Naive thymus-derived CD4-positive, alpha-beta T cell (primary cell): ENCODE results near the gene TCF3. TPM values are rescaled to one million over a fixed set of nuclear protein-coding genes. Genes with fewer than 3 reads are reported as not detected.

Experiments used
- ATAC-seq: fragments of 150-1000 bp; cut with Tn5 transposase; 2 replicates; pipeline ENCODE4 v1.10.0; 2021; ENCODE audit warnings: mild to moderate bottlenecking, moderate library complexity
- CTCF ChIA-PET: fragments of 350-600 bp; sonication (Branson Sonifier 250); formaldehyde crosslinking; loops from one replicate; lab custom pipeline; 2021; ENCODE audit warnings: antibody characterized with exemption; lab: Charles Lee
- POLR2A ChIA-PET: fragments of 350-600 bp; sonication (Branson Sonifier 250); formaldehyde crosslinking; loops from one replicate; lab custom pipeline; 2021; ENCODE audit warnings: antibody characterized with exemption, inconsistent platforms; lab: Charles Lee
- DNase-seq, 9 donors: peaks; one replicate each; pipeline versions ENCODE4 v3.0.0 to v3.0.0-alpha.2; 2020 to 2022; ENCODE audit warnings: mixed read lengths in 1 of 9
- H3K27ac ChIP-seq: one replicate; pipeline ENCODE4 v1.7.0; 2013; ENCODE audit warnings: mild to moderate bottlenecking, low read depth, low read length, moderate library complexity
- H3K27me3 ChIP-seq, 2 donors: one replicate each; pipeline ENCODE4 v1.7.0; 2013; ENCODE audit warnings: low read length in 2 of 2, mild to moderate bottlenecking in 2 of 2, moderate library complexity in 2 of 2; ENCODE audit not compliant: control insufficient read depth in 2 of 2, insufficient read depth in 2 of 2
- H3K36me3 ChIP-seq, 3 experiments: 1 replicate in 2 of 3; 2 replicates in 1 of 3; pipeline ENCODE4 v1.7.0; 2013; ENCODE audit warnings: low read length in 3 of 3, mild to moderate bottlenecking in 3 of 3, moderate library complexity in 1 of 3; ENCODE audit not compliant: insufficient read depth in 3 of 3, control insufficient read depth in 2 of 3
- H3K4me1 ChIP-seq, 2 donors: one replicate each; pipeline ENCODE4 v1.7.0; 2013; ENCODE audit warnings: low read length in 2 of 2, mild to moderate bottlenecking in 2 of 2, moderate library complexity in 1 of 2; ENCODE audit not compliant: control insufficient read depth in 2 of 2, insufficient read depth in 2 of 2
- H3K4me3 ChIP-seq: 2 replicates; pipeline ENCODE4 v1.7.0; 2013; ENCODE audit warnings: mild to moderate bottlenecking, low read length
- H3K9me3 ChIP-seq, 3 experiments: 1 replicate in 2 of 3; 2 replicates in 1 of 3; pipeline ENCODE4 v1.7.0; 2013; ENCODE audit warnings: low read length in 3 of 3; ENCODE audit not compliant: control insufficient read depth in 2 of 3
- H3K27ac Mint-ChIP-seq, 9 donors: one replicate each; pipeline ENCODE4 v1.8.0; 2020 to 2022; ENCODE audit warnings: mixed read lengths in 9 of 9, mild to moderate bottlenecking in 8 of 9, moderate library complexity in 5 of 9, inconsistent platforms in 2 of 9
- H3K27me3 Mint-ChIP-seq, 5 donors: one replicate each; pipeline ENCODE4 v1.8.0; 2021 to 2022; ENCODE audit warnings: mixed read lengths in 5 of 5, mild to moderate bottlenecking in 1 of 5
- H3K36me3 Mint-ChIP-seq, 5 donors: one replicate each; pipeline ENCODE4 v1.8.0; 2020 to 2022; ENCODE audit warnings: mixed read lengths in 5 of 5, mild to moderate bottlenecking in 3 of 5, inconsistent platforms in 1 of 5
- H3K4me1 Mint-ChIP-seq, 7 donors: one replicate each; pipeline ENCODE4 v1.8.0; 2020 to 2022; ENCODE audit warnings: mixed read lengths in 7 of 7, mild to moderate bottlenecking in 3 of 7, inconsistent platforms in 1 of 7
- H3K4me3 Mint-ChIP-seq, 10 donors: one replicate each; pipeline ENCODE4 v1.8.0; 2020 to 2022; ENCODE audit warnings: mild to moderate bottlenecking in 10 of 10, mixed read lengths in 10 of 10, moderate library complexity in 6 of 10, inconsistent platforms in 2 of 10
- H3K9me3 Mint-ChIP-seq, 11 donors: one replicate each; pipeline ENCODE4 v1.8.0; 2020 to 2022; ENCODE audit warnings: mixed read lengths in 11 of 11, mild to moderate bottlenecking in 4 of 11, inconsistent platforms in 1 of 11, moderate library complexity in 1 of 11
- intact Hi-C, 2 donors: fragments of 100-400 bp; cut with micrococcal nuclease; formaldehyde crosslinking; loops; one replicate each; pipeline ENCODE4 v1.15.1; 2023
- polyA plus RNA-seq, 2 donors: library from polyadenylated mRNA; unstranded; fragments of 300-500 nt; fragmentation: Illumina TruSeq; gene quantifications; one replicate each; pipeline ENCODE4 v1.2.3, GENCODE V29; 2021
- total RNA-seq, 6 experiments: library from RNA in 5 of 6; stranded (reverse) in 5 of 6; gene quantifications; 1 replicate in 5 of 6; 2 replicates in 1 of 6; pipeline ENCODE4 v1.2.3 and lab custom pipeline; 2021 to 2026

Gene TCF3
- total and polyA plus RNA-seq, 7 experiments from 2014 or later: 5.8 to 83.6 (median 72.1) TPM

GRCh38 chr19:1629256-1629808 lies 23.1 kb downstream of the TCF3 start:
- ATAC-seq (no peak), DNase-seq (no peak)
- Histone ChIP-seq H3K9me3 (no peaks in the 10 kb centered on the region), H3K27ac (no peak overlapping the region), H3K4me1 (no peaks in the 10 kb centered on the region), H3K27me3 (no peaks in the 10 kb centered on the region), H3K36me3 (peaks cover 0 to 69% (median 0%) of the 10 kb centered on the region in 3 experiments), H3K4me3 (no peak overlapping the region)
- CTCF ChIA-PET: no interaction called here
- peaks cover 0 to 7% (median 0%) of the 10 kb centered on the region in 5 donors for H3K36me3 Mint-ChIP-seq
- no peak overlapping the region for H3K4me3 Mint-ChIP-seq
- H3K4me1 Mint-ChIP-seq: peaks cover 0 to 6% (median 3%) of the 10 kb centered on the region in 7 donors
- no peaks in the 10 kb centered on the region for H3K9me3 Mint-ChIP-seq
- no peaks in the 10 kb centered on the region for H3K27me3 Mint-ChIP-seq
- H3K27ac Mint-ChIP-seq: no peak overlapping the region
- POLR2A ChIA-PET: no interaction called here
- intact Hi-C loops: no loop called here

- H3K4me1 Mint-ChIP-seq: peaks cover 0 to 7% (median 2%) of the 10 kb centered on the region in 7 donors
These were observed 25.2 kb downstream of the TCF3 start for GRCh38 chr19:1627194-1627593.

GRCh38 chr19:1626417-1627010 lies 25.9 kb downstream of the TCF3 start:
- H3K27ac Mint-ChIP-seq: no peak overlapping the region

More at GRCh38 chr19:1627194-1627593, 25.2 kb downstream of the TCF3 start:
- ATAC-seq: no peak
- Histone ChIP-seq H3K4me1 (no peaks in the 10 kb centered on the region), H3K36me3 (peaks cover 0 to 67% (median 0%) of the 10 kb centered on the region in 3 experiments), H3K9me3 (no peaks in the 10 kb centered on the region), H3K27ac (no peak overlapping the region), H3K27me3 (no peaks in the 10 kb centered on the region), H3K4me3 (no peak overlapping the region)
- Mint-ChIP-seq H3K4me3 (no peak overlapping the region), H3K9me3 (peaks cover 0 to 2% (median 0%) of the 10 kb centered on the region in 11 donors), H3K27me3 (no peaks in the 10 kb centered on the region), H3K36me3 (peaks cover 0 to 9% (median 4%) of the 10 kb centered on the region in 5 donors), H3K27ac (no peak overlapping the region)
- no peak for DNase-seq
- intact Hi-C loops: no loop called here
- CTCF ChIA-PET: no interaction called here
- POLR2A ChIA-PET: no interaction called here

GRCh38 chr19:1624458-1624857 lies 28.0 kb downstream of the TCF3 start:
- ChIA-PET CTCF (interaction anchor here (0.8 kb wide), 1 partner anchor 47 kb away, joined by 3 read pairs; no protein-coding TSS in a partner anchor), POLR2A (no interaction called here)
- Histone ChIP-seq H3K4me1 (no peaks in the 10 kb centered on the region), H3K9me3 (no peaks in the 10 kb centered on the region), H3K27me3 (no peaks in the 10 kb centered on the region), H3K27ac (no peak overlapping the region), H3K36me3 (peaks cover 0 to 68% (median 0%) of the 10 kb centered on the region in 3 experiments), H3K4me3 (no peak overlapping the region)
- H3K4me1 Mint-ChIP-seq: peaks cover 0 to 7% (median 2%) of the 10 kb centered on the region in 7 donors
- ATAC-seq (peak; percentile 82), DNase-seq (peak in 7 of 9 donors; percentile 37 to 56 (median 49))
- H3K4me3 Mint-ChIP-seq: no peak overlapping the region
- H3K36me3 Mint-ChIP-seq: peaks cover 0 to 9% (median 4%) of the 10 kb centered on the region in 5 donors
- intact Hi-C loops: loop anchor here (2.0 to 5.0 kb wide), 2 partner anchors 46 to 48 kb away; no protein-coding TSS in a partner anchor
- peaks cover 0 to 2% (median 0%) of the 10 kb centered on the region in 11 donors for H3K9me3 Mint-ChIP-seq
- no peaks in the 10 kb centered on the region for H3K27me3 Mint-ChIP-seq
- H3K27ac Mint-ChIP-seq: peak overlapping the region in 4 of 9 donors; percentile 34 to 64 (median 50)

More at GRCh38 chr19:1626417-1627010, 25.9 kb downstream of the TCF3 start:
- Histone ChIP-seq H3K36me3 (peaks cover 0 to 67% (median 0%) of the 10 kb centered on the region in 3 experiments), H3K4me1 (no peaks in the 10 kb centered on the region), H3K27me3 (no peaks in the 10 kb centered on the region), H3K4me3 (no peak overlapping the region), H3K9me3 (no peaks in the 10 kb centered on the region), H3K27ac (no peak overlapping the region)
- Mint-ChIP-seq H3K4me1 (peaks cover 0 to 7% (median 2%) of the 10 kb centered on the region in 7 donors), H3K27me3 (no peaks in the 10 kb centered on the region), H3K36me3 (peaks cover 0 to 9% (median 4%) of the 10 kb centered on the region in 5 donors), H3K4me3 (no peak overlapping the region), H3K9me3 (peaks cover 0 to 2% (median 0%) of the 10 kb centered on the region in 11 donors)
- CTCF ChIA-PET: interaction anchor here (0.6 kb wide), 1 partner anchor 19 kb away, joined by 4 read pairs; no protein-coding TSS in a partner anchor
- DNase-seq (no peak), ATAC-seq (no peak)
- POLR2A ChIA-PET: no interaction called here
- intact Hi-C loops: no loop called here

- DNase-seq: no peak
- Mint-ChIP-seq H3K9me3 (peaks cover 0 to 2% (median 0%) of the 10 kb centered on the region in 11 donors), H3K4me1 (peaks cover 6 to 14% (median 8%) of the 10 kb centered on the region in 7 donors), H3K27me3 (no peaks in the 10 kb centered on the region), H3K36me3 (peaks cover 0 to 11% (median 4%) of the 10 kb centered on the region in 5 donors), H3K4me3 (no peak overlapping the region), H3K27ac (peak overlapping the region in 4 of 9 donors; percentile 29 to 89 (median 34))
- Histone ChIP-seq H3K4me1 (no peaks in the 10 kb centered on the region), H3K4me3 (no peak overlapping the region), H3K36me3 (peaks cover 0 to 87% (median 0%) of the 10 kb centered on the region in 3 experiments), H3K9me3 (no peaks in the 10 kb centered on the region), H3K27me3 (no peaks in the 10 kb centered on the region), H3K27ac (no peak overlapping the region)
- CTCF ChIA-PET: interaction anchor here (0.6 kb wide), 1 partner anchor 743 kb away, joined by 4 read pairs; no protein-coding TSS in a partner anchor
- ATAC-seq: no peak
- POLR2A ChIA-PET: interaction anchor here (0.9 kb wide), 1 partner anchor 15 kb away, joined by 6 read pairs; no protein-coding TSS in a partner anchor
- intact Hi-C loops: loop anchor here in 1 of 2 donors (5.0 kb wide), 1 partner anchor 50 kb away; no protein-coding TSS in a partner anchor
These were observed 29.9 kb downstream of the TCF3 start for GRCh38 chr19:1622541-1622940.

GRCh38 chr19:1622007-1622406 lies 30.4 kb downstream of the TCF3 start:
- Histone ChIP-seq H3K9me3 (no peaks in the 10 kb centered on the region), H3K27me3 (no peaks in the 10 kb centered on the region), H3K36me3 (peaks cover 0 to 88% (median 0%) of the 10 kb centered on the region in 3 experiments), H3K27ac (no peak overlapping the region), H3K4me3 (no peak overlapping the region), H3K4me1 (no peaks in the 10 kb centered on the region)
- Mint-ChIP-seq H3K4me1 (peaks cover 8 to 19% (median 11%) of the 10 kb centered on the region in 7 donors), H3K4me3 (no peak overlapping the region), H3K27ac (no peak overlapping the region), H3K36me3 (peaks cover 0 to 11% (median 4%) of the 10 kb centered on the region in 5 donors), H3K27me3 (no peaks in the 10 kb centered on the region), H3K9me3 (peaks cover 0 to 2% (median 0%) of the 10 kb centered on the region in 11 donors)
- intact Hi-C loops: loop anchor here in 1 of 2 donors (5.0 kb wide), 1 partner anchor 50 kb away; no protein-coding TSS in a partner anchor
- no peak for DNase-seq
- ChIA-PET CTCF (no interaction called here), POLR2A (interaction anchor here (0.9 kb wide), 1 partner anchor 14 kb away, joined by 6 read pairs; no protein-coding TSS in a partner anchor)
- ATAC-seq: no peak
